ENCODE results near the gene CERS6.

CERS6 gene

GRCh38 chr2:168729455-168729854 is 273.4 kb downstream of the CERS6 start:
- ChIA-PET POLR2A (no interaction called here), CTCF (interaction anchor here (0.6 to 1.2 kb wide), 2 partner anchors 384 to 538 kb away, joined by 3 to 4 read pairs; no protein-coding TSS in a partner anchor)
- H3K9me3 ChIP-seq (ENCODE audit: control insufficient read depth, insufficient read depth, low read depth, low read length): no peaks in the 10 kb centered on the region

GRCh38 chr2:168730344-168730743 is 274.3 kb downstream of the CERS6 start:
- CTCF ChIA-PET: interaction anchor here (1.2 kb wide), 1 partner anchor 384 kb away, joined by 4 read pairs; no protein-coding TSS in a partner anchor
- no peaks in the 10 kb centered on the region for H3K36me3 ChIP-seq (ENCODE audit: control insufficient read depth in 2 of 2, insufficient read depth in 1 of 2, low read length in 2 of 2)

More at GRCh38 chr2:168729455-168729854, 273.4 kb downstream of the CERS6 start:
- TF ChIP-seq, protein P1, sequence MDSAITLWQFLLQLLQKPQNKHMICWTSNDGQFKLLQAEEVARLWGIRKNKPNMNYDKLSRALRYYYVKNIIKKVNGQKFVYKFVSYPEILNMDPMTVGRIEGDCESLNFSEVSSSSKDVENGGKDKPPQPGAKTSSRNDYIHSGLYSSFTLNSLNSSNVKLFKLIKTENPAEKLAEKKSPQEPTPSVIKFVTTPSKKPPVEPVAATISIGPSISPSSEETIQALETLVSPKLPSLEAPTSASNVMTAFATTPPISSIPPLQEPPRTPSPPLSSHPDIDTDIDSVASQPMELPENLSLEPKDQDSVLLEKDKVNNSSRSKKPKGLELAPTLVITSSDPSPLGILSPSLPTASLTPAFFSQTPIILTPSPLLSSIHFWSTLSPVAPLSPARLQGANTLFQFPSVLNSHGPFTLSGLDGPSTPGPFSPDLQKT (IDR thresholded peaks at IDR 0.05; ENCODE audit: borderline replicate concordance, low read depth, low read length): no peak
- TF ChIP-seq IKZF3 (tag by site-specific recombination; IDR thresholded peaks at IDR 0.05): no peak
- TF ChIP-seq ZNF239 (tag by site-specific recombination; IDR thresholded peaks at IDR 0.05): no peak
- no peak for TF ChIP-seq ZSCAN16 (tag by site-specific recombination; IDR thresholded peaks at IDR 0.05)
- TF ChIP-seq ZNF473 (tag by site-specific recombination; IDR thresholded peaks at IDR 0.05): no peak
- no peak for TF ChIP-seq KLF7 (tag by site-specific recombination; IDR thresholded peaks at IDR 0.05; ENCODE audit: borderline replicate concordance)
- TF ChIP-seq ZNF837 (tag by site-specific recombination; IDR thresholded peaks at IDR 0.05): no peak
- TF ChIP-seq, protein P2, sequence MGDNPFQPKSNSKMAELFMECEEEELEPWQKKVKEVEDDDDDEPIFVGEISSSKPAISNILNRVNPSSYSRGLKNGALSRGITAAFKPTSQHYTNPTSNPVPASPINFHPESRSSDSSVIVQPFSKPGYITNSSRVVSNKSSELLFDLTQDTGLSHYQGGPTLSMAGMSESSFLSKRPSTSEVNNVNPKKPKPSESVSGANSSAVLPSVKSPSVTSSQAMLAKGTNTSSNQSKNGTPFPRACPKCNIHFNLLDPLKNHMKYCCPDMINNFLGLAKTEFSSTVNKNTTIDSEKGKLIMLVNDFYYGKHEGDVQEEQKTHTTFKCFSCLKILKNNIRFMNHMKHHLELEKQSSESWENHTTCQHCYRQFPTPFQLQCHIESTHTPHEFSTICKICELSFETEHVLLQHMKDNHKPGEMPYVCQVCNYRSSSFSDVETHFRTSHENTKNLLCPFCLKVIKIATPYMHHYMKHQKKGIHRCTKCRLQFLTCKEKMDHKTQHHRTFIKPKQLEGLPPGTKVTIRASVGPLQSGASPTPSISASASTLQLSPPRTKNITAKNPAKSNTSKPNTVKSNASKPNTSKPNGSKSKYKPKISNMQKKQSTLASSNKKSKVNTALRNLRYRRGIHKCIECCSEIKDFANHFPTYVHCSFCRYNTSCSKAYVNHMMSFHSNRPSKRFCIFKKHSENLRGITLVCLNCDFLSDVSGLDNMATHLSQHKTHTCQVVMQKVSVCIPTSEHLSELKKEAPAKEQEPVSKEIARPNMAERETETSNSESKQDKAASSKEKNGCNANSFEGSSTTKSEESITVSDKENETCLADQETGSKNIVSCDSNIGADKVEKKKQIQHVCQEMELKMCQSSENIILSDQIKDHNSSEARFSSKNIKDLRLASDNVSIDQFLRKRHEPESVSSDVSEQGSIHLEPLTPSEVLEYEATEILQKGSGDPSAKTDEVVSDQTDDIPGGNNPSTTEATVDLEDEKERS (tag by site-specific recombination; IDR thresholded peaks at IDR 0.05): no peak
- TF ChIP-seq, protein P3, sequence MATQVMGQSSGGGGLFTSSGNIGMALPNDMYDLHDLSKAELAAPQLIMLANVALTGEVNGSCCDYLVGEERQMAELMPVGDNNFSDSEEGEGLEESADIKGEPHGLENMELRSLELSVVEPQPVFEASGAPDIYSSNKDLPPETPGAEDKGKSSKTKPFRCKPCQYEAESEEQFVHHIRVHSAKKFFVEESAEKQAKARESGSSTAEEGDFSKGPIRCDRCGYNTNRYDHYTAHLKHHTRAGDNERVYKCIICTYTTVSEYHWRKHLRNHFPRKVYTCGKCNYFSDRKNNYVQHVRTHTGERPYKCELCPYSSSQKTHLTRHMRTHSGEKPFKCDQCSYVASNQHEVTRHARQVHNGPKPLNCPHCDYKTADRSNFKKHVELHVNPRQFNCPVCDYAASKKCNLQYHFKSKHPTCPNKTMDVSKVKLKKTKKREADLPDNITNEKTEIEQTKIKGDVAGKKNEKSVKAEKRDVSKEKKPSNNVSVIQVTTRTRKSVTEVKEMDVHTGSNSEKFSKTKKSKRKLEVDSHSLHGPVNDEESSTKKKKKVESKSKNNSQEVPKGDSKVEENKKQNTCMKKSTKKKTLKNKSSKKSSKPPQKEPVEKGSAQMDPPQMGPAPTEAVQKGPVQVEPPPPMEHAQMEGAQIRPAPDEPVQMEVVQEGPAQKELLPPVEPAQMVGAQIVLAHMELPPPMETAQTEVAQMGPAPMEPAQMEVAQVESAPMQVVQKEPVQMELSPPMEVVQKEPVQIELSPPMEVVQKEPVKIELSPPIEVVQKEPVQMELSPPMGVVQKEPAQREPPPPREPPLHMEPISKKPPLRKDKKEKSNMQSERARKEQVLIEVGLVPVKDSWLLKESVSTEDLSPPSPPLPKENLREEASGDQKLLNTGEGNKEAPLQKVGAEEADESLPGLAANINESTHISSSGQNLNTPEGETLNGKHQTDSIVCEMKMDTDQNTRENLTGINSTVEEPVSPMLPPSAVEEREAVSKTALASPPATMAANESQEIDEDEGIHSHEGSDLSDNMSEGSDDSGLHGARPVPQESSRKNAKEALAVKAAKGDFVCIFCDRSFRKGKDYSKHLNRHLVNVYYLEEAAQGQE (tag by site-specific recombination; IDR thresholded peaks at IDR 0.05): no peak
- no peak for TF ChIP-seq ZNF621 (tag by site-specific recombination; IDR thresholded peaks at IDR 0.05)
- TF ChIP-seq ZNF2 (tag by site-specific recombination; IDR thresholded peaks at IDR 0.05): no peak
- TF ChIP-seq ZNF426 (tag by site-specific recombination; IDR thresholded peaks at IDR 0.05): no peak
- Histone ChIP-seq H3K36me3 (ENCODE audit: control insufficient read depth in 2 of 2, insufficient read depth in 1 of 2, low read length in 2 of 2) (no peaks in the 10 kb centered on the region), H3K4me3 (ENCODE audit: low read depth, low read length) (no peak overlapping the region), H3K27ac (ENCODE audit: extremely low read depth, low read depth, low read length) (no peak overlapping the region), H3K4me1 (ENCODE audit: control insufficient read depth, insufficient read depth, low read length) (peaks cover 8% of the 10 kb centered on the region; the same call in 1 of the 2 replicates)

More at GRCh38 chr2:168730344-168730743, 274.3 kb downstream of the CERS6 start:
- no peak overlapping the region for H3K27ac ChIP-seq (ENCODE audit: extremely low read depth, low read depth, low read length)
- POLR2A ChIA-PET: no interaction called here
- no peak overlapping the region for H3K4me3 ChIP-seq (ENCODE audit: low read depth, low read length)
- peak; percentile 68 for TF ChIP-seq ZIC2 (tag by site-specific recombination; IDR thresholded peaks at IDR 0.05)
- TF ChIP-seq ZNF449 (tag by site-specific recombination; IDR thresholded peaks at IDR 0.05): peak; percentile 70; the same call in 1 of the 2 replicates
- TF ChIP-seq TSHZ1 (tag by site-specific recombination; IDR thresholded peaks at IDR 0.05; ENCODE audit: borderline replicate concordance): no peak
- TF ChIP-seq ZNF391 (tag by site-specific recombination; IDR thresholded peaks at IDR 0.05; ENCODE audit: borderline replicate concordance, low read depth): no peak
- no peaks in the 10 kb centered on the region for H3K9me3 ChIP-seq (ENCODE audit: control insufficient read depth, insufficient read depth, low read depth, low read length)
- H3K4me1 ChIP-seq (ENCODE audit: control insufficient read depth, insufficient read depth, low read length): peaks cover 8% of the 10 kb centered on the region; the same call in 1 of the 2 replicates
